ENCODE data around the gene ATF7. TPM values are rescaled to one million over a fixed set of nuclear protein-coding genes. Genes with fewer than 3 reads are reported as not detected.
A peak's percentile ranks its signal among the peaks of the same experiment; 100 is the strongest.

ATF7 gene
- total RNA-seq, 1 donor, result 17.4 TPM

- DNase-seq (ENCODE audit: insufficient read length, low spot score, missing footprints), result no peak
- TF ChIP-seq CTCF (IDR thresholded peaks at IDR 0.05; ENCODE audit: extremely low read depth, low read depth, low read length), result no peak
- Histone ChIP-seq H3K9me3 (ENCODE audit: low read depth, low read length) (no peaks in the 10 kb centered on the region), H3K4me3 (ENCODE audit: insufficient read depth, low read length) (no peak overlapping the region), H4K20me1 (ENCODE audit: insufficient read depth, low read length) (peaks cover 79% of the 10 kb centered on the region), H3K4me1 (ENCODE audit: insufficient read depth, low read length) (peaks cover 64% of the 10 kb centered on the region), H3K36me3 (ENCODE audit: insufficient read depth, low read length) (peaks cover 93% of the 10 kb centered on the region), H2AFZ (ENCODE audit: low read length) (no peak overlapping the region), H3K4me2 (ENCODE audit: insufficient read depth, low read length) (no peak overlapping the region), H3K27ac (ENCODE audit: low read depth, low read length) (peak overlapping the region; percentile 65), H3K27me3 (ENCODE audit: insufficient read depth, low read length) (no peaks in the 10 kb centered on the region), H3K79me2 (ENCODE audit: insufficient read depth, low read length) (peaks cover 87% of the 10 kb centered on the region)
Measured at GRCh38 chr12:53474077-53474476, 152.1 kb downstream of the ATF7 start.

GRCh38 chr12:53472056-53472582, 154.1 kb downstream of the ATF7 start:
- peaks cover 95% of the 10 kb centered on the region for H3K36me3 ChIP-seq (ENCODE audit: insufficient read depth, low read length)
- no peak for DNase-seq (ENCODE audit: insufficient read length, low spot score, missing footprints)
- no peak overlapping the region for H3K27ac ChIP-seq (ENCODE audit: low read depth, low read length)
- H3K4me1 ChIP-seq (ENCODE audit: insufficient read depth, low read length), result peaks cover 47% of the 10 kb centered on the region
- no peak overlapping the region for H2AFZ ChIP-seq (ENCODE audit: low read length)
- no peaks in the 10 kb centered on the region for H3K27me3 ChIP-seq (ENCODE audit: insufficient read depth, low read length)
- H4K20me1 ChIP-seq (ENCODE audit: insufficient read depth, low read length), result peaks cover 68% of the 10 kb centered on the region
- H3K79me2 ChIP-seq (ENCODE audit: insufficient read depth, low read length), result peaks cover 88% of the 10 kb centered on the region
- no peak for TF ChIP-seq CTCF (IDR thresholded peaks at IDR 0.05; ENCODE audit: extremely low read depth, low read depth, low read length)
- H3K9me3 ChIP-seq (ENCODE audit: low read depth, low read length), result no peaks in the 10 kb centered on the region
- H3K4me3 ChIP-seq (ENCODE audit: insufficient read depth, low read length), result no peak overlapping the region
- H3K4me2 ChIP-seq (ENCODE audit: insufficient read depth, low read length), result no peak overlapping the region

- Histone ChIP-seq H3K4me2 (ENCODE audit: insufficient read depth, low read length) (no peak overlapping the region), H2AFZ (ENCODE audit: low read length) (no peak overlapping the region), H3K9me3 (ENCODE audit: low read depth, low read length) (no peaks in the 10 kb centered on the region), H3K27ac (ENCODE audit: low read depth, low read length) (no peak overlapping the region), H3K4me1 (ENCODE audit: insufficient read depth, low read length) (peaks cover 16% of the 10 kb centered on the region), H3K27me3 (ENCODE audit: insufficient read depth, low read length) (no peaks in the 10 kb centered on the region), H4K20me1 (ENCODE audit: insufficient read depth, low read length) (peaks cover 56% of the 10 kb centered on the region), H3K36me3 (ENCODE audit: insufficient read depth, low read length) (peaks cover 94% of the 10 kb centered on the region), H3K79me2 (ENCODE audit: insufficient read depth, low read length) (peaks cover 87% of the 10 kb centered on the region), H3K4me3 (ENCODE audit: insufficient read depth, low read length) (no peak overlapping the region)
- no peak for DNase-seq (ENCODE audit: insufficient read length, low spot score, missing footprints)
- TF ChIP-seq CTCF (IDR thresholded peaks at IDR 0.05; ENCODE audit: extremely low read depth, low read depth, low read length), result no peak
Measured at GRCh38 chr12:53468282-53468681, 157.9 kb downstream of the ATF7 start.

GRCh38 chr12:53467880-53468279, 158.3 kb downstream of the ATF7 start:
- Histone ChIP-seq H3K4me1 (ENCODE audit: insufficient read depth, low read length) (peaks cover 14% of the 10 kb centered on the region), H3K9me3 (ENCODE audit: low read depth, low read length) (no peaks in the 10 kb centered on the region), H3K4me2 (ENCODE audit: insufficient read depth, low read length) (no peak overlapping the region), H3K79me2 (ENCODE audit: insufficient read depth, low read length) (peaks cover 89% of the 10 kb centered on the region), H4K20me1 (ENCODE audit: insufficient read depth, low read length) (peaks cover 56% of the 10 kb centered on the region), H2AFZ (ENCODE audit: low read length) (no peak overlapping the region), H3K27ac (ENCODE audit: low read depth, low read length) (no peak overlapping the region), H3K4me3 (ENCODE audit: insufficient read depth, low read length) (no peak overlapping the region), H3K27me3 (ENCODE audit: insufficient read depth, low read length) (no peaks in the 10 kb centered on the region), H3K36me3 (ENCODE audit: insufficient read depth, low read length) (peaks cover 96% of the 10 kb centered on the region)
- TF ChIP-seq CTCF (IDR thresholded peaks at IDR 0.05; ENCODE audit: extremely low read depth, low read depth, low read length), result no peak
- no peak for DNase-seq (ENCODE audit: insufficient read length, low spot score, missing footprints)
